ENCODE measurements around the gene SSTR4.

Gene SSTR4

GRCh38 chr20:23032056-23032749 lies 2.9 kb upstream of the SSTR4 start:
- no peak for TF ChIP-seq CTCF (IDR thresholded peaks at IDR 0.05; ENCODE audit: borderline replicate concordance, insufficient read depth, low read depth, low read length)
- no peak overlapping the region for H3K4me3 ChIP-seq (ENCODE audit: low read depth, low read length)

- H3K4me3 ChIP-seq (ENCODE audit: low read depth, low read length): no peak overlapping the region
- no peak for TF ChIP-seq CTCF (IDR thresholded peaks at IDR 0.05; ENCODE audit: borderline replicate concordance, insufficient read depth, low read depth, low read length)
Observed at GRCh38 chr20:23032750-23033078, 2.4 kb upstream of the SSTR4 start.

- H3K4me3 ChIP-seq (ENCODE audit: low read depth, low read length): no peak overlapping the region
- TF ChIP-seq CTCF (IDR thresholded peaks at IDR 0.05; ENCODE audit: borderline replicate concordance, insufficient read depth, low read depth, low read length): no peak
Observed at GRCh38 chr20:23033918-23034317, 1.2 kb upstream of the SSTR4 start.

GRCh38 chr20:23035731-23036130 lies 619 bp downstream of the SSTR4 start:
- TF ChIP-seq CTCF (IDR thresholded peaks at IDR 0.05; ENCODE audit: borderline replicate concordance, insufficient read depth, low read depth, low read length): no peak
- H3K4me3 ChIP-seq (ENCODE audit: low read depth, low read length): no peak overlapping the region

GRCh38 chr20:23036371-23036770 lies 1.3 kb downstream of the SSTR4 start:
- H3K4me3 ChIP-seq (ENCODE audit: low read depth, low read length): no peak overlapping the region
- TF ChIP-seq CTCF (IDR thresholded peaks at IDR 0.05; ENCODE audit: borderline replicate concordance, insufficient read depth, low read depth, low read length): no peak

- no peak for TF ChIP-seq CTCF (IDR thresholded peaks at IDR 0.05; ENCODE audit: borderline replicate concordance, insufficient read depth, low read depth, low read length)
- H3K4me3 ChIP-seq (ENCODE audit: low read depth, low read length): no peak overlapping the region
Observed at GRCh38 chr20:23037017-23037481, 1.9 kb downstream of the SSTR4 start.

GRCh38 chr20:23039136-23039875 lies 4.2 kb downstream of the SSTR4 start:
- H3K4me3 ChIP-seq (ENCODE audit: low read depth, low read length): no peak overlapping the region
- TF ChIP-seq CTCF (IDR thresholded peaks at IDR 0.05; ENCODE audit: borderline replicate concordance, insufficient read depth, low read depth, low read length): no peak

All from GM12875 (cell line).